HEK293 (cell line): ENCODE data around the gene ITGA8.

Experiments
- CTCF ChIA-PET: fragments of 350-600 bp; formaldehyde crosslinking; extraction: SDS; loops from one replicate; lab custom pipeline; 2021; ENCODE audit warnings: antibody characterized with exemption; lab: Yijun Ruan, JAX
- POLR2A ChIA-PET: fragments of 300-600 bp; formaldehyde crosslinking; extraction: SDS; loops from one replicate; lab custom pipeline; 2020; ENCODE audit warnings: antibody characterized with exemption, inconsistent platforms; lab: Yijun Ruan, JAX
- H3K27ac ChIP-seq: fragments of 200-500 bp; sonication (Bioruptor generic); 2 replicates; pipeline ENCODE4 v1.5.1; 2014; ENCODE audit warnings: low read depth, low read length, control low read depth, inconsistent platforms; ENCODE audit errors: extremely low read depth
- H3K36me3 ChIP-seq, 2 experiments: fragments of 200-500 bp in 1 of 2; sonication (Bioruptor generic) in 1 of 2; 1 replicate in 1 of 2; 2 replicates in 1 of 2; pipeline ENCODE4 v1.5.1; 2014 to 2017; ENCODE audit warnings: inconsistent platforms in 2 of 2, low read length in 2 of 2; ENCODE audit not compliant: control insufficient read depth in 2 of 2, insufficient read depth in 1 of 2
- H3K4me1 ChIP-seq: fragments of 200-500 bp; sonication (Bioruptor generic); 2 replicates; pipeline ENCODE4 v1.5.1; 2014; ENCODE audit warnings: mild to moderate bottlenecking, low read length, inconsistent platforms; ENCODE audit not compliant: control insufficient read depth, insufficient read depth
- H3K4me3 ChIP-seq: 2 replicates; pipeline ENCODE4 v1.5.1; 2011; ENCODE audit warnings: low read depth, mild to moderate bottlenecking, control low read depth, low read length, moderate library complexity
- H3K9me3 ChIP-seq: fragments of 200-500 bp; sonication (Bioruptor generic); 2 replicates; pipeline ENCODE4 v1.5.1; 2014; ENCODE audit warnings: low read depth, low read length, inconsistent platforms; ENCODE audit not compliant: control insufficient read depth, insufficient read depth
- BCL11A ChIP-seq: fragments of 450-650 bp; formaldehyde crosslinking; IDR thresholded peaks from 2 replicates; pipeline ENCODE4 v1.5.1; 2016; ENCODE audit warnings: low read depth, missing biosample characterization, missing genetic modification characterization
- OVOL3 ChIP-seq: fragments of 450-650 bp; formaldehyde crosslinking; IDR thresholded peaks from 2 replicates; pipeline ENCODE4 v1.5.1; 2016; ENCODE audit warnings: missing biosample characterization, missing genetic modification characterization
- SP2 ChIP-seq: fragments of 450-650 bp; formaldehyde crosslinking; IDR thresholded peaks from 2 replicates; pipeline ENCODE4 v1.5.1; 2016; ENCODE audit warnings: missing biosample characterization, missing genetic modification characterization
- ZBTB1 ChIP-seq: fragments of 450-650 bp; formaldehyde crosslinking; IDR thresholded peaks from 2 replicates; pipeline ENCODE4 v1.5.1; 2016; ENCODE audit warnings: missing biosample characterization, missing genetic modification characterization
- ZBTB48 ChIP-seq: fragments of 450-650 bp; formaldehyde crosslinking; IDR thresholded peaks from 2 replicates; pipeline ENCODE4 v1.5.1; 2016; ENCODE audit warnings: missing biosample characterization, missing genetic modification characterization
- ZEB2 ChIP-seq: fragments of 450-650 bp; formaldehyde crosslinking; IDR thresholded peaks from 2 replicates; pipeline ENCODE4 v1.5.1; 2016; ENCODE audit warnings: missing biosample characterization, missing genetic modification characterization
- ZFHX2 ChIP-seq: fragments of 450-650 bp; formaldehyde crosslinking; conservative IDR thresholded peaks from 2 replicates; pipeline ENCODE4 v1.5.1; 2016; ENCODE audit warnings: missing biosample characterization, missing genetic modification characterization
- ZFP3 ChIP-seq: fragments of 450-650 bp; formaldehyde crosslinking; IDR thresholded peaks from 2 replicates; pipeline ENCODE4 v1.5.1; 2016; ENCODE audit warnings: low read depth, missing biosample characterization, missing genetic modification characterization
- ZFP69B ChIP-seq: fragments of 450-650 bp; formaldehyde crosslinking; IDR thresholded peaks from 2 replicates; pipeline ENCODE4 v1.5.1; 2016; ENCODE audit warnings: missing biosample characterization, missing genetic modification characterization
- ZIC2 ChIP-seq: fragments of 450-650 bp; formaldehyde crosslinking; IDR thresholded peaks from 2 replicates; pipeline ENCODE4 v1.5.1; 2016; ENCODE audit warnings: missing biosample characterization, missing genetic modification characterization
- ZNF10 ChIP-seq: fragments of 450-650 bp; formaldehyde crosslinking; IDR thresholded peaks from 2 replicates; pipeline ENCODE4 v1.5.1; 2017; ENCODE audit warnings: missing biosample characterization, missing genetic modification characterization
- ZNF121 ChIP-seq: fragments of 450-650 bp; formaldehyde crosslinking; IDR thresholded peaks from 2 replicates; pipeline ENCODE4 v1.5.1; 2016; ENCODE audit warnings: missing biosample characterization, missing genetic modification characterization
- ZNF157 ChIP-seq: fragments of 450-650 bp; formaldehyde crosslinking; IDR thresholded peaks from 2 replicates; pipeline ENCODE4 v1.5.1; 2016; ENCODE audit warnings: missing biosample characterization, missing genetic modification characterization
- ZNF169 ChIP-seq: fragments of 450-650 bp; formaldehyde crosslinking; IDR thresholded peaks from 2 replicates; pipeline ENCODE4 v1.5.1; 2016; ENCODE audit warnings: missing biosample characterization, missing genetic modification characterization
- ZNF335 ChIP-seq: fragments of 450-650 bp; formaldehyde crosslinking; conservative IDR thresholded peaks from 2 replicates; pipeline ENCODE4 v1.5.1; 2016; ENCODE audit warnings: missing biosample characterization, missing genetic modification characterization
- ZNF341 ChIP-seq: fragments of 450-650 bp; formaldehyde crosslinking; IDR thresholded peaks from 2 replicates; pipeline ENCODE4; 2016; ENCODE audit warnings: low read depth, missing biosample characterization, missing genetic modification characterization
- ZNF394 ChIP-seq: fragments of 450-650 bp; formaldehyde crosslinking; IDR thresholded peaks from 2 replicates; pipeline ENCODE4 v1.5.1; 2016; ENCODE audit warnings: missing biosample characterization, missing genetic modification characterization, mild to moderate bottlenecking, moderate library complexity, borderline replicate concordance
- ZNF449 ChIP-seq: fragments of 450-650 bp; formaldehyde crosslinking; IDR thresholded peaks from 2 replicates; pipeline ENCODE4 v1.5.1; 2017; ENCODE audit warnings: missing biosample characterization, mild to moderate bottlenecking, missing genetic modification characterization, moderate library complexity
- ZNF510 ChIP-seq: fragments of 450-650 bp; formaldehyde crosslinking; IDR thresholded peaks from 2 replicates; pipeline ENCODE4 v1.5.1; 2018; ENCODE audit warnings: mild to moderate bottlenecking, missing genetic modification characterization, missing biosample characterization; ENCODE audit not compliant: insufficient replicate concordance
- ZNF558 ChIP-seq: fragments of 450-650 bp; formaldehyde crosslinking; IDR thresholded peaks from 2 replicates; pipeline ENCODE4 v1.5.1; 2016; ENCODE audit warnings: missing biosample characterization, missing genetic modification characterization
- ZNF585B ChIP-seq: fragments of 450-650 bp; formaldehyde crosslinking; IDR thresholded peaks from 2 replicates; pipeline ENCODE4 v1.5.1; 2016; ENCODE audit warnings: missing biosample characterization, missing genetic modification characterization
- ZNF600 ChIP-seq: fragments of 450-650 bp; formaldehyde crosslinking; IDR thresholded peaks from 2 replicates; pipeline ENCODE4 v1.5.1; 2016; ENCODE audit warnings: missing biosample characterization, missing genetic modification characterization
- ZNF629 ChIP-seq: fragments of 450-650 bp; formaldehyde crosslinking; IDR thresholded peaks from 2 replicates; pipeline ENCODE4 v1.5.1; 2017; ENCODE audit warnings: missing biosample characterization, missing genetic modification characterization
- ZNF660 ChIP-seq: fragments of 450-650 bp; IDR thresholded peaks from 2 replicates; pipeline ENCODE4 v1.5.1; 2018; ENCODE audit warnings: missing biosample characterization, mild to moderate bottlenecking, missing genetic modification characterization
- ZNF670 ChIP-seq: fragments of 450-650 bp; formaldehyde crosslinking; IDR thresholded peaks from 2 replicates; pipeline ENCODE4 v1.5.1; 2016; ENCODE audit warnings: missing biosample characterization, missing genetic modification characterization, low read depth
- TF ChIP-seq, protein P1 (sequence below): fragments of 450-650 bp; formaldehyde crosslinking; IDR thresholded peaks from 2 replicates; pipeline ENCODE4 v1.5.1; 2016; ENCODE audit warnings: missing biosample characterization, missing genetic modification characterization
- TF ChIP-seq, protein P2 (sequence below): fragments of 450-650 bp; formaldehyde crosslinking; IDR thresholded peaks from 2 replicates; pipeline ENCODE4 v1.5.0; 2017; ENCODE audit warnings: missing biosample characterization, missing genetic modification characterization, borderline replicate concordance

Gene ITGA8

DNA sequence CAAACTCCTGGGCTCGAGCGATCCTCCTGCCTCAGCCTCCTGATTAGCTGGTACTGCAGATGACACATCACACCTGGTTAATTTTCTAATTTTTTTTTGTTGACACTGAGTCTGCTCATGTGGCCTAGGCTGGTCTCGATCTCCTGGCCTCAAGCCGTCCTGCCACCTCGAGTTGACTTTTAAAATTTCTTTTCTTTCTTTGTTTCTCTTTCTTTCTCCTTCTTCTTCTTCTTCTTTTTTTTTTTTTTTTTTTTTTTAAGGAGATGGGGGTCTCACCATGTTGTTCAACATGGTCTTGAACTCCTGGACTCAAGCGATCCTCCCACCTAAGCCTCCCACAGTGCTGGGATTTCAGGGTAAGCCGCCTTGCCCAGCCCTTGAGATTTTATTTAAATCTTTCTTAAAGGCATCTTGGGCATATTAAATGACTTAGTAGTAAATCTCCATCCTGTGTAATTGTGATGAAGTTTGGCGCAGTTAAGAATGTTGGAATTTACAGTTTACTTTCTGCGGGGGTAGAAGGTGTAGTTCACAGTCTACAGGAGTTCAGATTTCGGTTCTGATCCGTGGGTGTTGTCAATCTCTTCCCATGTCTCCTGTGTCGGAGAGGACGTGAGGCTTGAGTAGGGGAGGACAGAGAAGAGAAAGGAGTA lies 1.0 kb upstream of the ITGA8 start (continued):
- TF ChIP-seq ZFP69B (tag by site-specific recombination): no peak
- TF ChIP-seq ZNF169 (tag by site-specific recombination): no peak
- TF ChIP-seq ZNF629 (tag by site-specific recombination): no peak
- peak; percentile 22 for TF ChIP-seq ZFHX2 (tag by site-specific recombination)
- TF ChIP-seq ZNF558: no peak
- no peak for TF ChIP-seq ZFP3 (tag by site-specific recombination)
- no peak for TF ChIP-seq ZIC2 (tag by site-specific recombination)
- no peak for TF ChIP-seq BCL11A (tag by site-specific recombination)
- no peak for TF ChIP-seq ZEB2 (tag by site-specific recombination)
- no peak for TF ChIP-seq ZNF670
- no peak for TF ChIP-seq ZNF335 (tag by site-specific recombination)
- TF ChIP-seq ZNF585B: no peak
- TF ChIP-seq ZNF121 (tag by site-specific recombination): no peak
- TF ChIP-seq ZBTB48: no peak
- no peak for TF ChIP-seq OVOL3
- TF ChIP-seq ZNF600 (tag by site-specific recombination): no peak; the same call in 1 of the 2 replicates
- no peak for TF ChIP-seq ZNF510
- TF ChIP-seq ZNF660 (tag by site-specific recombination): no peak

DNA sequence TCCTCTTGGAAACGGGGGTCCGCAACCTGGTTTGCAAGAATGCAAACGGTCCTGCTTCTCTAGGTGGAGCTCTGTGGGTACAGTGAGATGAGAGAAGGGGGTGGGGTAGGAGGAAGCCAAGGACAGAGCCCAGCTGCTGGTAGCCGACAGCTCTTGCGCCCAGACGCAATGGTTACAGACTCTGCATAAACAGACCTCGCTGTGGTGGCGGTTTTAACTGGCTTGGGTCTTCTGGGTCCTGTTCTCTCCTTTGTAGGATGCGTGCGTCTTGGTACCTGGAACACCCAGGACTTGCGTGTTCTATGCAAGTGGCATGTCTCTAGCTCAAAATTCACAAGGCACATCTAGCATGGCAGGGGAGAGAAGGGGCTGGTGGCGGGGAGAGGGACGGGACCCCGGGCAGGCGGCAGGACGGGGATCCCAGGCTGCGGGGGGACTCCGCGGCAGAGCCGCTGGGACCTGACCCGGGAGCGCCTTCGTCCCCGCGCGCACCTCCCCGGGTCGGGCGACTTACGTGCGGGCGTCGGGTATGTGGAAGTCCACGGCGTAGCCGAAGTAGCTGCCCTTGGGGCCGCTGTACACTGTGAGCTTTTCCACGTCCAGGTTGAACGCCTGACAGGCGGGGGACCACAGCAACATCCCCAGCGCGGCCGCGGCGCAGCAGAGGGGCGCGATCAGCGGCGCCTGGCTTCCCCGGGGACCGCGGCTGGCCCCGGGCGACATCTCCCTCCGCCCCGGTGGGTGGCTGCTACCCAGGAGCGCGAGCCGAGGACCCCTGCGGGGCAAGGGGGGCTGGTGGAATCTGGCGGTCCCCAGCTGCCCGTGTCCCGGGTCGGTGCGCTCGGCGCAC lies 448 bp downstream of the ITGA8 start:
- CTCF ChIA-PET: interaction anchor here (0.5 to 13.2 kb wide), 35 partner anchors 9 to 930 kb away, joined by 3 to 178 read pairs (median 4); no protein-coding TSS in a partner anchor
- Histone ChIP-seq H3K9me3 (no peaks in the 10 kb centered on the region), H3K27ac (peak overlapping the region; percentile 79; the same call in 1 of the 2 replicates), H3K4me1 (peaks cover 13% of the 10 kb centered on the region), H3K4me3 (peak overlapping the region; percentile 47), H3K36me3 (no peaks in the 10 kb centered on the region)
- POLR2A ChIA-PET: no interaction called here
- TF ChIP-seq SP2 (tag by site-specific recombination) (no peak), ZNF341 (tag by site-specific recombination) (peak; percentile 86), ZNF157 (tag by site-specific recombination) (no peak), ZNF449 (tag by site-specific recombination) (0 out of 2 replicates have a peak, but pooled peaks have one; percentile 30), ZNF10 (tag by site-specific recombination) (no peak), ZBTB1 (tag by site-specific recombination) (no peak), ZNF394 (tag by site-specific recombination) (0 out of 2 replicates have a peak, but pooled peaks have one; percentile 10)
- TF ChIP-seq, protein P1, sequence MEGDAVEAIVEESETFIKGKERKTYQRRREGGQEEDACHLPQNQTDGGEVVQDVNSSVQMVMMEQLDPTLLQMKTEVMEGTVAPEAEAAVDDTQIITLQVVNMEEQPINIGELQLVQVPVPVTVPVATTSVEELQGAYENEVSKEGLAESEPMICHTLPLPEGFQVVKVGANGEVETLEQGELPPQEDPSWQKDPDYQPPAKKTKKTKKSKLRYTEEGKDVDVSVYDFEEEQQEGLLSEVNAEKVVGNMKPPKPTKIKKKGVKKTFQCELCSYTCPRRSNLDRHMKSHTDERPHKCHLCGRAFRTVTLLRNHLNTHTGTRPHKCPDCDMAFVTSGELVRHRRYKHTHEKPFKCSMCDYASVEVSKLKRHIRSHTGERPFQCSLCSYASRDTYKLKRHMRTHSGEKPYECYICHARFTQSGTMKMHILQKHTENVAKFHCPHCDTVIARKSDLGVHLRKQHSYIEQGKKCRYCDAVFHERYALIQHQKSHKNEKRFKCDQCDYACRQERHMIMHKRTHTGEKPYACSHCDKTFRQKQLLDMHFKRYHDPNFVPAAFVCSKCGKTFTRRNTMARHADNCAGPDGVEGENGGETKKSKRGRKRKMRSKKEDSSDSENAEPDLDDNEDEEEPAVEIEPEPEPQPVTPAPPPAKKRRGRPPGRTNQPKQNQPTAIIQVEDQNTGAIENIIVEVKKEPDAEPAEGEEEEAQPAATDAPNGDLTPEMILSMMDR: no peak
- TF ChIP-seq, protein P2, sequence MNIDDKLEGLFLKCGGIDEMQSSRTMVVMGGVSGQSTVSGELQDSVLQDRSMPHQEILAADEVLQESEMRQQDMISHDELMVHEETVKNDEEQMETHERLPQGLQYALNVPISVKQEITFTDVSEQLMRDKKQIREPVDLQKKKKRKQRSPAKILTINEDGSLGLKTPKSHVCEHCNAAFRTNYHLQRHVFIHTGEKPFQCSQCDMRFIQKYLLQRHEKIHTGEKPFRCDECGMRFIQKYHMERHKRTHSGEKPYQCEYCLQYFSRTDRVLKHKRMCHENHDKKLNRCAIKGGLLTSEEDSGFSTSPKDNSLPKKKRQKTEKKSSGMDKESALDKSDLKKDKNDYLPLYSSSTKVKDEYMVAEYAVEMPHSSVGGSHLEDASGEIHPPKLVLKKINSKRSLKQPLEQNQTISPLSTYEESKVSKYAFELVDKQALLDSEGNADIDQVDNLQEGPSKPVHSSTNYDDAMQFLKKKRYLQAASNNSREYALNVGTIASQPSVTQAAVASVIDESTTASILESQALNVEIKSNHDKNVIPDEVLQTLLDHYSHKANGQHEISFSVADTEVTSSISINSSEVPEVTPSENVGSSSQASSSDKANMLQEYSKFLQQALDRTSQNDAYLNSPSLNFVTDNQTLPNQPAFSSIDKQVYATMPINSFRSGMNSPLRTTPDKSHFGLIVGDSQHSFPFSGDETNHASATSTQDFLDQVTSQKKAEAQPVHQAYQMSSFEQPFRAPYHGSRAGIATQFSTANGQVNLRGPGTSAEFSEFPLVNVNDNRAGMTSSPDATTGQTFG (tag by site-specific recombination): no peak
